Retinal pigment epithelial cell (primary cell): ENCODE data around the gene OMA1.

Experiments
- DNase-seq: peaks from one replicate; pipeline ENCODE4 v3.0.0-alpha.2; 2010; ENCODE audit warnings: low read depth
- H3K4me3 ChIP-seq: 2 replicates; pipeline ENCODE4 v1.5.1; 2011; ENCODE audit warnings: mild to moderate bottlenecking, low read length, control low read depth, moderate library complexity
- CTCF ChIP-seq: conservative IDR thresholded peaks from 2 replicates; pipeline ENCODE4 v1.5.1; 2011; ENCODE audit warnings: low read depth, low read length, control low read depth, inconsistent platforms

Gene OMA1

GRCh38 chr1:58573705-58574591, 27.4 kb upstream of the OMA1 start:
- DNase-seq = no peak
- no peak for TF ChIP-seq CTCF
- no peak overlapping the region for H3K4me3 ChIP-seq

GRCh38 chr1:58573138-58573537, 26.6 kb upstream of the OMA1 start:
- no peak overlapping the region for H3K4me3 ChIP-seq
- TF ChIP-seq CTCF = no peak

GRCh38 chr1:58572690-58573089, 26.2 kb upstream of the OMA1 start:
- DNase-seq = no peak
- H3K4me3 ChIP-seq = no peak overlapping the region
- no peak for TF ChIP-seq CTCF

More at GRCh38 chr1:58573138-58573537, 26.6 kb upstream of the OMA1 start:
- no peak for DNase-seq

GRCh38 chr1:58571616-58572015, 25.1 kb upstream of the OMA1 start:
- DNase-seq = no peak
- no peak for TF ChIP-seq CTCF
- no peak overlapping the region for H3K4me3 ChIP-seq

GRCh38 chr1:58570817-58571216, 24.3 kb upstream of the OMA1 start:
- no peak for TF ChIP-seq CTCF
- no peak for DNase-seq
- no peak overlapping the region for H3K4me3 ChIP-seq

GRCh38 chr1:58570094-58570493, 23.6 kb upstream of the OMA1 start:
- no peak for TF ChIP-seq CTCF

GRCh38 chr1:58568911-58569310, 22.4 kb upstream of the OMA1 start:
- DNase-seq = no peak
- no peak overlapping the region for H3K4me3 ChIP-seq
- no peak for TF ChIP-seq CTCF

More at GRCh38 chr1:58570094-58570493, 23.6 kb upstream of the OMA1 start:
- no peak for DNase-seq
- H3K4me3 ChIP-seq = no peak overlapping the region
